Mesenchymal stem cell (in vitro differentiated cells and primary cell): ENCODE results near the gene TRAF3IP1.

Experiments
- DNase-seq: peaks from one replicate; pipeline ENCODE4 v3.0.0-alpha.2; 2013
- H2AFZ ChIP-seq: one replicate; pipeline ENCODE4 v1.6.1; 2013; ENCODE audit warnings: low read depth, mild to moderate bottlenecking, control low read depth, inconsistent platforms, low read length, moderate library complexity
- H2AK5ac ChIP-seq: 2 replicates; pipeline ENCODE4 v1.6.1; 2013; ENCODE audit warnings: low read length, moderate library complexity, mild to moderate bottlenecking, inconsistent platforms; ENCODE audit not compliant: severe bottlenecking
- H2BK120ac ChIP-seq: one replicate; pipeline ENCODE4 v1.6.1; 2013; ENCODE audit warnings: low read depth, mild to moderate bottlenecking, inconsistent platforms, low read length, moderate library complexity
- H2BK12ac ChIP-seq, 2 experiments: one replicate each; pipeline ENCODE4 v1.6.1; 2013; ENCODE audit warnings: inconsistent platforms in 2 of 2, low read length in 2 of 2, mild to moderate bottlenecking in 2 of 2, moderate library complexity in 2 of 2, control low read depth in 1 of 2
- H2BK15ac ChIP-seq: one replicate; pipeline ENCODE4 v1.6.1; 2013; ENCODE audit warnings: mild to moderate bottlenecking, low read depth, inconsistent platforms; ENCODE audit not compliant: poor library complexity, severe bottlenecking
- H2BK5ac ChIP-seq: 2 replicates; pipeline ENCODE4 v1.6.1; 2013; ENCODE audit warnings: low read depth, mild to moderate bottlenecking, low read length, control low read depth, inconsistent platforms; ENCODE audit not compliant: poor library complexity, severe bottlenecking
- H3K14ac ChIP-seq, 2 experiments: one replicate each; pipeline ENCODE4 v1.6.1; 2013; ENCODE audit warnings: inconsistent platforms in 2 of 2, low read length in 2 of 2, control low read depth in 1 of 2, mild to moderate bottlenecking in 1 of 2, moderate library complexity in 1 of 2
- H3K18ac ChIP-seq, 2 experiments: one replicate each; pipeline ENCODE4 v1.6.1; 2013; ENCODE audit warnings: inconsistent platforms in 2 of 2, low read length in 2 of 2, control low read depth in 1 of 2, low read depth in 1 of 2, mild to moderate bottlenecking in 1 of 2
- H3K23ac ChIP-seq, 2 experiments: one replicate each; pipeline ENCODE4 v1.6.1; 2013; ENCODE audit warnings: inconsistent platforms in 2 of 2, low read length in 2 of 2, mild to moderate bottlenecking in 2 of 2, moderate library complexity in 2 of 2, control low read depth in 1 of 2
- H3K27ac ChIP-seq: 2 replicates; pipeline ENCODE4 v1.5.1; 2013; ENCODE audit warnings: mild to moderate bottlenecking, moderate library complexity, low read length, control low read depth, inconsistent platforms; ENCODE audit not compliant: poor library complexity, severe bottlenecking
- H3K27me3 ChIP-seq, 2 experiments: 2 replicates each; pipeline versions ENCODE4 v1.6.1 to v1.7.0; 2013; ENCODE audit warnings: low read length in 2 of 2, mild to moderate bottlenecking in 2 of 2, moderate library complexity in 2 of 2, control low read depth in 1 of 2, inconsistent platforms in 1 of 2; ENCODE audit not compliant: control insufficient read depth in 1 of 2, insufficient read depth in 1 of 2
- H3K36me3 ChIP-seq, 2 experiments: 2 replicates each; pipeline versions ENCODE4 v1.6.1 to v1.7.0; 2013; ENCODE audit warnings: low read length in 2 of 2, control low read depth in 1 of 2, inconsistent platforms in 1 of 2, low read depth in 1 of 2, mild to moderate bottlenecking in 1 of 2; ENCODE audit not compliant: insufficient read depth in 2 of 2, control insufficient read depth in 1 of 2
- H3K4ac ChIP-seq, 2 experiments: one replicate each; pipeline ENCODE4 v1.6.1; 2013; ENCODE audit warnings: inconsistent platforms in 2 of 2, low read length in 2 of 2, mild to moderate bottlenecking in 2 of 2, moderate library complexity in 2 of 2, control low read depth in 1 of 2, low read depth in 1 of 2
- H3K4me1 ChIP-seq: 2 replicates; pipeline ENCODE4 v1.6.1; 2013; ENCODE audit warnings: low read depth, low read length, control low read depth; ENCODE audit not compliant: control insufficient read depth, insufficient read depth
- H3K4me2 ChIP-seq: 2 replicates; pipeline ENCODE4 v1.6.1; 2013; ENCODE audit warnings: low read length, mild to moderate bottlenecking, inconsistent platforms; ENCODE audit not compliant: poor library complexity, severe bottlenecking
- H3K4me3 ChIP-seq, 2 experiments: 2 replicates each; pipeline versions ENCODE4 v1.5.1 to v1.7.0; 2013; ENCODE audit warnings: low read length in 2 of 2, mild to moderate bottlenecking in 2 of 2, control low read depth in 1 of 2, low read depth in 1 of 2; ENCODE audit not compliant: insufficient read depth in 1 of 2
- H3K79me1 ChIP-seq: replicated peaks from 2 replicates; pipeline ENCODE4 v1.6.1; 2013; ENCODE audit warnings: mild to moderate bottlenecking, control low read depth, low read length, inconsistent platforms; ENCODE audit not compliant: poor library complexity, severe bottlenecking
- H3K9ac ChIP-seq: 2 replicates; pipeline ENCODE4 v1.7.0; 2013; ENCODE audit warnings: mild to moderate bottlenecking, low read length, moderate library complexity
- H3K9me3 ChIP-seq: 2 replicates; pipeline ENCODE4 v1.7.0; 2013; ENCODE audit warnings: mild to moderate bottlenecking, low read length; ENCODE audit not compliant: control insufficient read depth
- H4K8ac ChIP-seq: one replicate; pipeline ENCODE4 v1.6.1; 2013; ENCODE audit warnings: inconsistent platforms, mild to moderate bottlenecking, low read length, moderate library complexity
- H4K91ac ChIP-seq: one replicate; pipeline ENCODE4 v1.6.1; 2013; ENCODE audit warnings: mild to moderate bottlenecking, low read length, inconsistent platforms
- WGBS: methylation state at CpG from one replicate; pipeline ENCODE4 v1.1.7; 2013; ENCODE audit warnings: mixed read lengths; 5-methylcytosine and 5-hydroxymethylcytosine counted together

The TRAF3IP1 gene

GRCh38 chr2:238295144-238296112 is 24.9 kb upstream of the TRAF3IP1 start:
- DNase-seq = no peak
- Histone ChIP-seq H3K4me2 (no peak overlapping the region), H3K27ac (no peak overlapping the region), H3K23ac (no peak overlapping the region), H3K9me3 (no peaks in the 10 kb centered on the region), H2BK15ac (no peak overlapping the region), H3K9ac (no peak overlapping the region), H4K91ac (peak overlapping the region; percentile 53), H3K18ac (no peak overlapping the region), H3K4me1 (peaks cover 7% of the 10 kb centered on the region), H3K79me1 (no peaks in the 10 kb centered on the region), H3K4me3 (no peak overlapping the region), H3K14ac (no peak overlapping the region), H3K36me3 (no peaks in the 10 kb centered on the region), H2BK120ac (no peak overlapping the region), H4K8ac (no peak overlapping the region), H2AFZ (no peak overlapping the region), H3K27me3 (peaks cover 34 to 39% of the 10 kb centered on the region in 2 experiments), H2AK5ac (no peak overlapping the region), H2BK12ac (no peak overlapping the region), H2BK5ac (no peak overlapping the region), H3K4ac (no peak overlapping the region)
- WGBS = 77% methylated on average over 10 of the region's 21 CpGs

GRCh38 chr2:238296638-238297457 is 23.5 kb upstream of the TRAF3IP1 start:
- Histone ChIP-seq H2BK15ac (no peak overlapping the region), H3K27ac (no peak overlapping the region), H3K36me3 (no peaks in the 10 kb centered on the region), H3K9ac (no peak overlapping the region), H3K4ac (no peak overlapping the region), H4K91ac (no peak overlapping the region), H3K4me1 (peaks cover 7% of the 10 kb centered on the region), H3K4me3 (no peak overlapping the region), H3K9me3 (no peaks in the 10 kb centered on the region), H3K23ac (no peak overlapping the region), H2BK5ac (no peak overlapping the region), H2BK120ac (no peak overlapping the region), H3K18ac (no peak overlapping the region), H2BK12ac (no peak overlapping the region), H3K4me2 (no peak overlapping the region), H3K79me1 (no peaks in the 10 kb centered on the region), H2AFZ (no peak overlapping the region), H3K27me3 (peaks cover 34 to 35% of the 10 kb centered on the region in 2 experiments), H4K8ac (no peak overlapping the region), H2AK5ac (no peak overlapping the region), H3K14ac (no peak overlapping the region)
- WGBS = 83% methylated on average over 22 of the region's 24 CpGs
- DNase-seq = no peak

GRCh38 chr2:238299803-238300202 is 20.5 kb upstream of the TRAF3IP1 start:
- Histone ChIP-seq H3K9me3 (no peaks in the 10 kb centered on the region), H3K4ac (no peak overlapping the region), H2BK15ac (no peak overlapping the region), H3K9ac (no peak overlapping the region), H3K4me2 (no peak overlapping the region), H3K27ac (no peak overlapping the region), H2AK5ac (peak overlapping the region; percentile 36), H4K91ac (no peak overlapping the region), H3K4me1 (peaks cover 7% of the 10 kb centered on the region), H3K27me3 (peaks cover 24 to 41% of the 10 kb centered on the region in 2 experiments), H3K79me1 (no peaks in the 10 kb centered on the region), H2BK120ac (no peak overlapping the region), H2BK12ac (no peak overlapping the region), H3K14ac (no peak overlapping the region), H3K18ac (no peak overlapping the region), H3K4me3 (no peak overlapping the region), H3K23ac (no peak overlapping the region), H2BK5ac (no peak overlapping the region), H2AFZ (no peak overlapping the region), H3K36me3 (no peaks in the 10 kb centered on the region), H4K8ac (no peak overlapping the region)
- 88% methylated on average over 7 of the region's 7 CpGs for WGBS
- DNase-seq = no peak

GRCh38 chr2:238302087-238302486 is 18.2 kb upstream of the TRAF3IP1 start:
- Histone ChIP-seq H4K8ac (no peak overlapping the region), H3K27me3 (peaks cover 7 to 26% of the 10 kb centered on the region in 2 experiments), H3K23ac (no peak overlapping the region), H3K27ac (no peak overlapping the region), H2BK120ac (no peak overlapping the region), H4K91ac (no peak overlapping the region), H3K4me3 (no peak overlapping the region), H3K4ac (no peak overlapping the region), H3K9me3 (no peaks in the 10 kb centered on the region), H3K14ac (no peak overlapping the region), H2BK15ac (no peak overlapping the region), H3K79me1 (no peaks in the 10 kb centered on the region), H2AFZ (no peak overlapping the region), H2BK5ac (no peak overlapping the region), H2BK12ac (no peak overlapping the region), H3K4me2 (no peak overlapping the region), H3K9ac (no peak overlapping the region), H2AK5ac (no peak overlapping the region), H3K18ac (no peak overlapping the region), H3K36me3 (no peaks in the 10 kb centered on the region), H3K4me1 (peaks cover 7% of the 10 kb centered on the region)
- WGBS = 88% methylated on average over 1 of the region's 3 CpGs
- DNase-seq = no peak
